ENCODE results near the gene CREB5.

Gene CREB5

DNA sequence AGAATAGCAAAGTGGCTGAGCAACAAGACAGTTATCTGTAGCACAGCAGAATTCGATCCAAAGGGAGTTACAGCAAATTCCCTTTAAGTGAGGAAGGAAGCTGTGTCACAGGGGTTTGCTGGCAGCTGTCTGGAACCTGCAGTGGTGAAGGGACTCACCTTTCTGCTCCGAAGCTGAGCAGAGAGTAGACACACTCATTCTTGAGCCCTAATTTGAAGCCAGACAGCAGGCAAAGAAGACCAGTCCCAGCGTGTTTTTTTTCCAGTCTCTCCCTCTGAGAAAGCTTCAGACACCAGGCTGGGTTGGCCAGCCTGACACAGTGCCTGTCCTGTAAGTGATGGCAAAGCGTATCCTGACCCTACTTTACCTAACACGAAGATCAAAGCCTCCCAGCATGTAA is 335.1 kb downstream of the CREB5 start:
- DNase-seq (ENCODE audit: low spot score), result no peak

DNA sequence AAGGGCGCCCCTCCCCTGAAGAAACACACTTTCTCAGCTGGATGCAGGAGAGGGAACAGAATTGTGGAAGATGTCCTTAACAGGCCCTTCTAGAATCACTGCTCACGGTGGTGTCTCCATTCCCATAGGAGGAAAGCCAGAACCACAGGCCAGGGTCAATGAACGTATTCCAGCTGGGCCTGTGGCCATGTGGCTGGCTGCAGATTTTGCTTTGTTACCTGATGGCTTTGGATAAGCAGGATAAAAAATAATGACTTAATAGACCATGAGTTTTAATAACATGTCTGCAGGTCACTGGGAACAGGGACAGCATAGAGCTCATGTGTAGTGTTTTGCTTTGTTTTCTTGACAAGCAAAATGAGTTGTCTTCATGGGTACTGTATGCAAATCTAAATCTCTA is 335.5 kb downstream of the CREB5 start:
- DNase-seq (ENCODE audit: low spot score), result no peak

DNA sequence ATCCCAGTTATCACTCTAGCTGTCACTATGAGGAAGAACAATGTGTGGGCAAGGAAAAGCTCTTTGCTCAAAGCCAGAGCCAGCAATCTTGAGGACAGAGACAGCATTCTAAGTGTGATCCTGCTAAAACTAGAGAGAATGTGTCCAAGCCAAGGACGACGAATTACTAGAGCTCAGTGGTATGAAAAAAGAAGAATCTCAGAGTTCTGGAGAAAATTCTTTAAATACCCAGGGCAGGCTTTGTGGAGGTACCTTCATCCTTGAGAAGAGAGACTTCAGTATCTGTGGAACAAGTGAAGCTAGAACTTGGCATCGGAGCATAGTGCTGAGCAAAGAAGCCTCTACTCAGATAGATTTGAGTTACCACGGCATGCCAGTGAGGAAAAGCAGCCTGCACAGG is 336.0 kb downstream of the CREB5 start:
- DNase-seq (ENCODE audit: low spot score), result no peak

DNA sequence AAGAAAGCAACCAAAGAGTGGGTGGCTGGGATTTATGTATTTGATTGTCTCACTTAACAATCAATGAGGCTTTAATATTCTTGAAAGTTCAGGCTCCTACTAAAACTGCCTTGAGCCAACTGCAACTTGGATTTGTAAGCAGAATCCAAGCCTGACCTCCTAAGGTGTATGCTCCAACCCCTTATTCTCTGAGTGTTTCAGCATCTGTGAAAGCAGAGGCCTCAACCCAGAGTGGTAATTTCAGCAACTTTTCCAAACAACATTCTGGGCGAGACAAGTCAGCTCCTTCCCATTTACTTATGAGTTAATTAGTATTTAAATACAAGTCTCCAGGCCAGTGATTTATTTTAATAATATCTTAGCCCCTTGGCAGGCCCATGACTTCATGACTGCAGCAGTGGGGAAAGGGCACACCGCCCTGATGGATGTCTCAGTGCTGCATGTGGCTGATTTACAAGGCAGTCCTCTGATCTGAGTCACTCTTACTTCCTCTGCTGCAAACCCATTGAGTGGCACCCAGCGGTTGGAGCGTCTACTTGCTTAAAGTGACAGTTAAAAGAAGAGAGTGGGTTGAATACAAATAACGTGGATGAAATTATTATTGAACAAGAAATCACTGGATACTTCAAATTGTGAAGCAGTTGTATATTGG is 336.7 kb downstream of the CREB5 start:
- no peak for DNase-seq (ENCODE audit: low spot score)

DNA sequence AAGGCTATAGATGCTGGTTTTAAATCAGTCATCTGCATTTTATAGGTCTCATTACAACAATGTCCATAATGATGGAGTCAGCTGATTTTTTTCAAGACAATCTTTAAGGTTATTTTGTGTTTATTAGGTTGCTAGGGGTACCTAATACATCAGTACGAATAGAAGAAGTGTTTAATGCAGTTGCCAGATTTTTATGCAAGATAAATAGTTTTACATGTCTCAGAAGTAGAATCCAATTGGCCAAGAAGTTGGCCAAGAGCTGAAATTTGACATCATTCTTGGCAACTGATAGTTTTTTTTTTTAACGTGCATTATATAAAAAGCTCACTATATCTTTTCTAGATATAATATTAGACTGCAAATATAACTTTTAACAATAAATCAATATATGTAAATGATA is 337.3 kb downstream of the CREB5 start:
- DNase-seq (ENCODE audit: low spot score), result no peak

DNA sequence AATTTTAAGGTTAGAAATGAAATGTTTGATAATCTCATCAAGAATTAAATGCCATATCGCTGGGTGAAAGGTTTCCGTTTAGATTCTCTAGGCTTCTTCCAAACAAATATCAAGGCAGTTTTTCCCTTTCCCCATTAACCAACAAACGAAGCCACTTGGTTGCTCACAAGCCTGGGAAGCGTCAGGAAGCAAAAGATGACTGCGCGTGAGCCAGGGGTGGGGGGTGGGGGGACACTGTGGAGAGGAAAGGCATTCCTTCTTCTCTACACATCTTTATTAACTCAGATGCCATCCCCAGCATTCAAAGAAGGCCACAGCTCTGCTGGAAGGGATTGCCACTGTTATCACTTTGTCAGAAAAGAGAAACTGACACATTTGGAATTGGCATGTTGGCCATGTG is 338.7 kb downstream of the CREB5 start:
- no peak for DNase-seq (ENCODE audit: low spot score)

DNA sequence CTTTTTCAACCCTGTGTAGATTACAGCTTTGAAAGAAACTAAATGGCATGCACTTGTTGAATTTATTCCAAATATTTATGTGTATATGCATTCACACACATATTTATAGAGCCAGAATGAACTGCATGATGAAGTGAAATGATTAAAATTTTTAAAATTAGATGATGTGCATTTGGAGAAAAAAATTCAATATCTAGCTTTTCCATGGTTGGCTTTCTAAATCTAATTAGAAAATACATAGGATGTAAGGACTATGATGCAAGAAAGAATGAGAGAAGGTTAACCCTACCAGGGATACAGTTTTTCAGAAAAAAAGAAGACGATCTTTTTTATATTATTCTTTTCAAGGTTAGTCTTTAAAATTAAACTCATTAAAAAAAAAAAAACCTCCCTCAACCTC is 341.3 kb downstream of the CREB5 start:
- DNase-seq (ENCODE audit: low spot score), result no peak

DNA sequence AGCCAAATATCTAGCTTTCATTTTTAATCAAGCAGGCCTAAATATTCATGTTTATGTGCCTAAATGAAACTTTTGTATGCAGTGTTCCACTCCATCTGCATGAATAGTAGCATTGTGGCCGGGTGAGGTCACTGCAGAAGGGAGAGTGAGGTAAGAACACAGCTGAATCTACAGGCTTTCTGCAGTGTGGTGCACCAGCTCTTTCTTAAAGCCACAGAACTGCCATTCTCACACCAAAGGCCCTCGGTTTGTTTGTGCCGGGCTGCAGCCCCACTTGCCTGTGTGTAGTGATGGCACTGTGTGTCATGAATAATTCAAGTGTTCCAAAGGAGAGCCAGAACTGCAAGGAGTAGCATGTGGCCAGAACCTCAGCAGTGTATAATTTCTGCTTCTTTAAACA is 341.7 kb downstream of the CREB5 start:
- DNase-seq (ENCODE audit: low spot score), result no peak

DNA sequence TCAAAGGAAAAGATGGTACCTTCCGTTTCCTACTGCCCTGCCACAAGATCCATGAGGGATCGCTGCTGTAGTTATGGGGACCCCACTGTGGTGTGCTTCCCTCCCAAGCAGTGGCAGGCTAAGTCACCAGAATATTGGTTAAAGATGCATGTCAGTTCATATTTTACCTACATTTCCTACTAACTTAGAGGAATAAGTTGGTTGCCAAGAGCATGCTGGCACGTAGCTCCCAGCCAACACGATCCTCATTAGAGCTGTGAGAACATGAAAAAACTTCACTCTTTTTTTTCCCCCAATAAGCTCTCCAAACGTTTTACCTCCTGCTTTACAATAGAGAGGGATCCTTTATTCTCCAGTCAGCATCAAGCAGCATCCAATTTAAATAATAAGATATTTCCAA is 342.1 kb downstream of the CREB5 start:
- DNase-seq (ENCODE audit: low spot score), result no peak

DNA sequence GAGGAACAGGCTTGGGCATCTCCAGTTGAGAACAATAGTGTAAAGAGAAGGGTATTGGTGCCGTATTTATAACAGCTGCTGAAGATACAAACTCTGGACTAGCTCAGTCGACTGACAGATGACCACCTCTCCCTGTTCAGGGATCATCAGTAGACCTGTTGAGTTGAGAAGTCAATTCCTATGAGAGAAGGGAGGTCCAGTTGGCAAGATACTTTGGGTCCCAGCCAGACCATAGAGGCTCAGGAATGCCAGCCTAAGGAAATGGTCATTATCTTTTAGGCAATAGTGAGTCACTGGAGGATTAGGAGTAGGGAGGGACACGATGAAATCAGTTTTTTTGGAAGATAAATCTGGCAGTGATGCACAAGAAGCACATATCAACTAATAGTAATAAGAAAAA is 342.9 kb downstream of the CREB5 start:
- DNase-seq (ENCODE audit: low spot score), result no peak

DNA sequence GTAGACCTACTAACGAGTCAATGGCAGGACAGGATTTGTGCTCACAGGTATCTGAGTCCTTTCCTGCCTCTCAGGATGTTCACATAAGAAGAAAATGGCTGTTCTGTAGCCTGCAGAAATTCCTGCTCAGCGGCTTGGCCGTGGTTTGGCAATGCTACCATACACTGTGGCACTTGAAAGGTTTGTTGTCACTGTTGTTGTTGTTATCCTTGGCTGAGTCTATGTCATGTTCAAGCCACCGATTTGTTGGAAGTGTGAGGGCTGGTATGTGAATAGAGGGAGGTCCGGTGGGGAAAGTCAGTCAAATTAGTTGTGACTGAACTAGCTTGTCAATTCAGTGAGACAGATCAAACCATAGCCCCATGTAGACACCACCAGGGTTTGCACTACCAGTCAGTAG is 345.9 kb downstream of the CREB5 start:
- no peak for DNase-seq (ENCODE audit: low spot score)

DNA sequence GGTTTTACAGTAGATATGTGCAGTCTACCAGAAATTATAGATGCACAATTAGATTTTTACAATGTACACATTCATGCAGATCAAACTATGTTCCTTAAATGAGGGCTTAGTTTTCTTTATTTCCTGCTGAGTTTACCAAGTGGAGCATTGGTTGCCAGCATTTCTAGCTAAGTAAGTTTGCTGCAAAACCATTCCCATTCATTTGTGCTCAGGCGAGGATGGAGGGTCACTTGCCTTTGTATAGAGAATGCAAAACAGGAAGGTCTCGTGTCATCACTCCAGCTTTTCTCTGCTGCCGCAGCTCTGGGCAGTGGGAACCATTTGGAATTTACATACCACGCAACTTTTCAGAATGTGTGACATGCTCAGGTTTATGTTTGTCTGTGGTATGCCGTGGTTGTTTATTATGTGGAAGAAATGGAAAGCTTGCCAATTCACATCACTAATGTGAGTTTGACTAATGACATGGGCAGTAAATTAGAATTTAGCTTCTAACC is 347.2 kb downstream of the CREB5 start:
- no peak for DNase-seq (ENCODE audit: low spot score)

DNA sequence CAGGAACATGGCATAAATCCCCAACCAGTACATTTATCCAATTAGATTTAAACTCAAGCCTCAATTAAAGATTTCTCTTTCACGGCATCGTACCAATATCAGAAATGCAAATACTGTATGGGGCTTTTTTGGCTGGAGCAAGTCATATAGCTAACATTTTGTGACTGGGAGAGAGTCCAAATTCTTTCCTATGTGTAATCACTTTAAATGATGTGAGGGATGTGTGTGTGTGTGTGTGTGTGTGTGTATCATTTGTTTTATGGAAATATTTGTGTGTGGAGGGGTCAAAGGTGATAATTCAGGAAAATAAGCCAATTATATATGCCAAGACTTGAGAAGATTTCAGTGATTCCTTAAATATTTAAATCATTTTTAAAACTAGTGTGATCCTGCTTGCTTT is 349.2 kb downstream of the CREB5 start:
- no peak for DNase-seq (ENCODE audit: low spot score)

DNA sequence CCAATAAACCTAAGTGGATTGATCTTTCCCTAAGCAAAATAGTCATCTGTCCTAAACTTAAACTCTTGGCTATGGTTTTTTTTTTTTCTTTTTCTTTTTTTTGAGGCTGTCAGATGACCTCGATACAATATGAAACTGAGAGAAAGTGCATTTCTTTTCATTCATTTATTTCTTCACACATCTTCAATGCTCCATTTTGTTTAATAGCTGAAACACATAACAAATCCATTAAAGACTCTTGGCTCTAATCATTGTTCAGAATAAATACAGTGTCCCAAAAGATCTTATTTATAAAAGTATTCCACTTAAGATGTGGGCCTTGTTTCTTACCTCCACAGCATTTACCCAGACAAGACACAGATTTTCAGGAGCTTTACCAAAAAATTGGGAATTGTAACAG is 350.3 kb downstream of the CREB5 start:
- no peak for DNase-seq (ENCODE audit: low spot score)

DNA sequence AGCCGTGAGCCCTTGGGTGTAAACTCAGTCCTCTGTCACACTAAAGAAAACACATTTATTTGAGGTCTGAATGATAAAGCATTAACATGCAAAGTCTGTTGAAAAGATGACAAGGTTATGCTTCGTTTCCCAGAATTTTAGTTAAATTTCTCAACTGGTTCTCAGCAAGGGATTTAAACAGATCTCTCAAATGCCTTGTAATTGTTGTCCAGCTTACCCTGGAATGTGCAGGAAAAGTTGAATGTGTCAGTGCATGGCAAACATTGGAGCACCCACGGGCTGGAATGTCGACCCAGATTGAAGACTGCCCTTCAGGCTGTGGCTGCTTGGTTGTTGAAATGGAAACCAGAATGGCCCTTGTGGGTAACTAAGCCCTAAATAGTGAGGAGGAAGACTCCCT is 354.0 kb downstream of the CREB5 start:
- DNase-seq (ENCODE audit: low spot score), result no peak

DNA sequence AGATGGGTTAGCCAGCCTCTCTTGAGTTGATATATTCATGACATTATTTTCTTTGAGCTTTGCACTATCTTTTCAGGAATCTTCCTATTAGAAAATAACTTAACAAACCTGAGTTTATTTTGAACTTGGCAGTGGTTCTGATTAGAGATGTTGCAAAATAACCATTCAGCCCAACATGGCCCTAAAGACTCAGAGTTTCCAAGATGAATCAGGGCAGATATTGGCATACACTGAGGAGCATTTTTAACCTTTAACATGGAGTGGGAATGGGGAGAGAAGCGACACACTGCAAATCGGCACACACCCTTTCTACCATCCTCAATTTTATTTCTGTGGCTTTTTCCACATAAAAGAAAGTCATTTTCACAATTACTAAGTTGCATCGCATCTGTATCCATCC is 355.0 kb downstream of the CREB5 start:
- no peak for DNase-seq (ENCODE audit: low spot score)

DNA sequence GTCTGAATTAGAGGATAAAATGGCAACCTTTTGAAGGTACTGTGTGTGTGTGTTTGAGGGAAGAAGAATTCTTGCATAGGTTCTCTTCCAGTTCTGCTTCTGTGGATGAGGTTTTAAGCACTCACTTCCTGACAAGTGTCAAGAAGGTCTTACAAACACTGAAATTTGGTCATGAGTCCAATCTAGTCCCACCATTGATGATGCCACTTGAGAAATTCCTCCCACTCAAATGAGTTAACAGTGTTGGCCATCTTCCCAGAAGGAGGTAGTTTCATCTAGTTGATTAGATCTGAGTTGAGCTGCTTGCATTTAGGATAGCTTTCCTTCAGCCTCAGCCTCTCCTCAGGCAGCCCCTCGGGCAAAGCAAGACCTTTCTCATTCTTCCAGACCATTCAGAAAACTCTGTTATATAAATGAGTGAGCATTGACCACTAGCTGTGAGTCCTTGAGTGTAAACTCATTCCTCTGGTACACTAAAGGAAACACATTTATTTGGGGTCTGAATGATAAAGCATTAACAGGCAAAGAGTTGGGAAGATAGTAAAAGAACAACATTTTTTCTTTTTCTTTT is 356.3 kb downstream of the CREB5 start:
- DNase-seq (ENCODE audit: low spot score), result no peak

DNA sequence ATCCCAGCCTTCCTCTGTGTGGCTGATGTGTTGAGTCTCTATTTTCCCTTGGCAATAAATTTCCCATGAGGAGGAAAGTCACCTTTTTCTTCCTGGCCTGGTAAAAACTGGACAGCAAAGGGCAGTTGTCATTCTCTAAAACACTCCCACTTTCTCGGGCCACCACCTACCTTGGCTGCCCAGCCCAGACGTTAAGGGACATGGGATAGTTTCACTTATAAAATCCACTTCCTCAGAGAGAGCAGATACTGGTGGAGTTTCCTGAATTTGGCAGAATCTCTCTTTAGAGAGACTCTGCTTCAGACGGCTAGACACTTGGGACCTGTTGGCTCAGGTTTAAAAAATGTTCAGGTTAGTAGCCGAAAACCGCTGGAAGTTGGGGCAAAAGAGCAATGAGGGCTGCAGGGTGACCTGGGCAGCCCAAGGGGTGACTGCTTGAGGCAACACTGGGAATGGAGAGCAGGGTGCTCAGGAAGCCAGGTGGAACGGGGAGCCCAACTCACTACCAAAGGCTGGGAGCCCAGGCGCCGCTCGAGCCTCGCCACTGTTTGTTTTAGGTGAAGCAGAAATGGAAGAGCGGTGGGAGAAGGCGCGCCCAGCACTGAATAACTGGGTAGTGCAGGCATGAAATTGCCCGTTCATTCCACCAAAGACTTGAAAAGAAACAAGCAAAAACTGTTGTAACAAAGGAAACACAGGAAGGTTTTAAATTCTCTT is 359.7 kb downstream of the CREB5 start:
- DNase-seq (ENCODE audit: low spot score), result no peak

DNA sequence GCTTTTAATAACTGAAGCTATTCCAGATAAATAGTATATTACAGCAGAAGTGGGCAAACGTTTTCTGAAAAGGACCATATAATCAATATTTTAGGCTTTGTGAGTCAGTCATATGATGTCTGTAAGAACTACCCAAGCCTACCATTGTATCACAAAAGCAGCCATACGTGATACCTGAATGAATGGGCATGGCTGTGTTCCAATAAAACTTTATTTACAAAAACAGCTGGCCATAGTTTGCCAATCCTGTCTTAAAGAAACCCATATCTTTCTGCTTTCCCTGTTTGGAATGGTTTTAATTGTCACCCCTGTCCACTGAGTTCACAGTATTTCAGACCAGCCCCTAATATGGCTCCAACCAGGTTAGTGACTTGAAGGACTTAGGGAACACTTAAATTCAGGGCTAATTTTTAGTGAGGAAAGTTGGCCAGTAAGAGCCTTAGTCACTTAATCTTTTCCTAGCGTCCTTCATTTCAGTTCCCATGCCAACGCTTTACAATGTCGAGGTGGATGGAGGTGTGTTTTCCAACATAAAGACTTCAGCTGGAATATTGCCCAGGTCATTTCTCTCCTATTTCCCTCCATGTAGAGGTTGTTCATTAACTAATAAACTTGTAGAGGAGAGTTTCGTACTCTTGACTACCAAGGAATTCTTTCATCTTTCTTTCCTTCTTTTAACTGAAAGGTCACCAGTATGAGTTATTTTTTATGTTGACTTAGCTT is 361.3 kb downstream of the CREB5 start:
- DNase-seq (ENCODE audit: low spot score), result no peak

DNA sequence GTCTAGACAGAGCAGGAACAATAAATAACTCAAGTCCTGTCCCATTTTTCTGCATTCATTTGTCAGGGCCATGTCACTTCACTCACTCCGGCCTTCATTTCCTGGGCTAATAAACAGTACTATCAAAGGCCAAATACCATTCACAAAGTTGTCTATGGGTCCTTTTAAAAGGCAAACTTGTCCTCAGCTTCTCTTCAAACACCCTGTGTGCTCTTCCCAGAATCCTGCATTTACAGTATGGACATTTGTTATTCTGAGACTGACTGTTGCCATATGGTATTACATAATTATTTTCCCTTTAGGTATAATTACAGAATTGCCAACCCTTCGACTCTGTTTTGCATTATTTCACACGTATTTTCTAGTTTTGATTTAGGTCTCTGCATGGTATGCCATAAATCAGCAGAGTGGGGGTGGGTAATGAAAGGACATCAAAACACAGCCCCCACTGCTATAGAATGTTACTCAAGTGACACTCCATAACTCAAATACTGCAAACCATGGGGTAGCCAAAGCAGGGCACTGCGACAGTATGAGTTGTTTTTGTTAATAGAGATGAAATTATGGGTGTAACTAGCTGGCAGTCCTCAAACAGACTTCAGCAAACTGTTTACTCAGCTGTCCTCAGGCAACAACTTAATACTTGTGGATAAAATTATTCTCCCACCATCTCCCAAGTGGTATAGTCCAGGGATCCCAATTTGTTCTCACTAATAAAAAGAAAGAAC is 362.1 kb downstream of the CREB5 start:
- DNase-seq (ENCODE audit: low spot score), result no peak

DNA sequence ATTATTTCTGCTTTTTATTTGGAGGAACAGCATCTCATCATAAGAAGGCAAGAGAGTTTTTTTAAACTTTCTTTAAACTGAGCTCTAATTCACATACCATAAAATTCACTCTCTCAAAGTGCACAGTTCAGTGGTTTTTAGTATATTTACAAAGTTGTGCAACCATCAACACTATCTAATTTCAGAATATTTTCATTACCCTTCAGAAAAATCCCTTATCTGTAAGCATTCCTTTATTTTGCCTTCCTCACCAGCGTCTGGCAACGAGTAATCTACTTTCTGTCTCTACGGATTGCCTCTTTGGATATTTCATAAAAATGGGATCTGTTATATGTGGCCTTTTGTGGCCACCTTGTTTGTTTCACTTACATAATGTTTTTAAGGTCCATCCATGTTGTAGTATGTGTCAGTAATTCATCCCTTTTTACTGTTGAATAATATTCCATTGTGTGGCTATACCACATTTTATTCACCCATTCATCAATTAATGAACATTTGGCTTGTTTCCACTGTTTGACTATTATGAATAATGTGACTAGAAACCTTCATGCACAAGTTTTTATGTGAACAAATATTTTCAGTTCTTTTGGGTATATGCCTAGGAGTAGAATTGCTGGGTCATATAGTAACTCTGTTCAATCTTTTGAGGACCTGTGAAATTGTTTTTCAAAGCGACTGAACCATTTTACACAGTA is 364.3 kb downstream of the CREB5 start:
- no peak for DNase-seq (ENCODE audit: low spot score)

DNA sequence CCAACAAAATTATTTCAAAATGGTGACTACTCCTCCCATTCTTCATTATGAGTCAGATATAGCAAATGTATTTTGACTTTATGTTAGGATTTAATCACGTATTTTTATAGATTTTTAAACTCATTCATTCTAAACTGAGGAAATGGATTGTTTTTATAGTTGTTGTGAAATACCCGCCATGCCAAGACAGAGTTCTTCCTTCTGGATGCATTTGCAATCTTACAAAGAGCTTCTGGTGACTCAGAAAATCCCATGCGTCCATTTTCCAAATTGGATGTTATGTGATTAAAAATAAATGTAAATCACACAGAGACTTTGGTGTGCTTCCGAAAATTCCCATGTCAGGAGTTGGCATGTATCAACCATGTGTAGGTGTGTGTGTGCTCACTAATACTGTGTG is 366.5 kb downstream of the CREB5 start:
- no peak for DNase-seq (ENCODE audit: low spot score)

Data from hepatic stellate cell (primary cell).